Natural killer cell (primary cell): Measurements from ENCODE around the gene ZDHHC3. TPM values are rescaled to one million over a fixed set of nuclear protein-coding genes. Genes with fewer than 3 reads are reported as not detected.

Experiments
- ATAC-seq, 3 donors: fragments of 150-1000 bp in 2 of 3; fragments of 200-7000 bp in 1 of 3; cut with Tn5 transposase; 1 replicate in 1 of 3; 2 replicates in 2 of 3; pipeline ENCODE4 v1.10.0; 2021; ENCODE audit warnings: mild to moderate bottlenecking in 2 of 3, moderate library complexity in 2 of 3
- DNase-seq, 2 donors: peaks; one replicate each; pipeline versions ENCODE4 v3.0.0 to v3.0.0-alpha.2; 2013 to 2021; ENCODE audit warnings: mixed read lengths in 1 of 2
- H3K27ac ChIP-seq: one replicate; pipeline ENCODE4 v1.5.1; 2013; ENCODE audit warnings: mild to moderate bottlenecking, low read length
- H3K27me3 ChIP-seq: one replicate; pipeline ENCODE4 v1.6.1; 2013; ENCODE audit warnings: low read length; ENCODE audit not compliant: control insufficient read depth, insufficient read depth
- H3K36me3 ChIP-seq: one replicate; pipeline ENCODE4 v1.6.1; 2013; ENCODE audit warnings: low read length; ENCODE audit not compliant: control insufficient read depth, insufficient read depth
- H3K4me1 ChIP-seq: one replicate; pipeline ENCODE4 v1.6.1; 2013; ENCODE audit warnings: low read length; ENCODE audit not compliant: control insufficient read depth, insufficient read depth
- H3K4me3 ChIP-seq: one replicate; pipeline ENCODE4 v1.5.1; 2013; ENCODE audit warnings: low read length
- H3K9me3 ChIP-seq: one replicate; pipeline ENCODE4 v1.6.1; 2013; ENCODE audit warnings: low read length; ENCODE audit not compliant: control insufficient read depth, insufficient read depth
- H3K27ac Mint-ChIP-seq, 2 donors: one replicate each; pipeline ENCODE4 v1.8.0; 2022; ENCODE audit warnings: mild to moderate bottlenecking in 2 of 2, mixed read lengths in 2 of 2, moderate library complexity in 1 of 2
- H3K27me3 Mint-ChIP-seq, 2 donors: one replicate each; pipeline ENCODE4 v1.8.0; 2022; ENCODE audit warnings: low read depth in 2 of 2, mixed read lengths in 2 of 2
- H3K36me3 Mint-ChIP-seq: one replicate; pipeline ENCODE4 v1.8.0; 2022; ENCODE audit warnings: mixed read lengths
- H3K4me1 Mint-ChIP-seq, 2 donors: one replicate each; pipeline ENCODE4 v1.8.0; 2022; ENCODE audit warnings: mixed read lengths in 2 of 2
- H3K4me3 Mint-ChIP-seq: one replicate; pipeline ENCODE4 v1.8.0; 2022; ENCODE audit warnings: mild to moderate bottlenecking, moderate library complexity, mixed read lengths
- H3K9me3 Mint-ChIP-seq, 2 donors: one replicate each; pipeline ENCODE4 v1.8.0; 2022; ENCODE audit warnings: mixed read lengths in 2 of 2
- WGBS: methylation state at CpG from one replicate; pipeline ENCODE4 v1.1.7; 2013; ENCODE audit warnings: missing lambda C conversion rate; ENCODE audit not compliant: insufficient coverage; 5-methylcytosine and 5-hydroxymethylcytosine counted together
- intact Hi-C: fragments of 100-400 bp; cut with micrococcal nuclease; formaldehyde crosslinking; loops from one replicate; pipeline ENCODE4 v1.14.2; 2022
- total RNA-seq, 4 donors: library from RNA; stranded (reverse); fragments of 120-200 nt in 1 of 4; gene quantifications; one replicate each; pipeline versions ENCODE4 v1.2.3 to v1.2.4, GENCODE V29; 2013 to 2022
- TF ChIP-seq, protein P1 (sequence below): fragments of 200-600 bp; IDR thresholded peaks from one replicate; pipeline ENCODE4 v1.8.0; 2022; ENCODE audit warnings: antibody characterized with exemption

Gene ZDHHC3
- 10 to 100 TPM; 62.3 to 100.0 (median 78.6) TPM for total RNA-seq
- 52.1 TPM for total RNA-seq (2013)

- Mint-ChIP-seq H3K9me3 (no peaks in the 10 kb centered on the region), H3K27me3 (no peaks in the 10 kb centered on the region), H3K4me1 (peaks cover 61 to 68% of the 10 kb centered on the region in 2 donors), H3K4me3 (peak within 1 kb of the TSS; percentile 98), H3K36me3 (no peaks in the 10 kb centered on the region), H3K27ac (peak within 1 kb of the TSS; percentile 93 to 98)
- intact Hi-C loops: loop anchor here (2.0 kb wide), 1 partner anchor 215 kb away; the partner anchor contains the start of genes KIAA1143 and KIF15
- no peaks in the 10 kb centered on the region for H3K9me3 ChIP-seq
- no peaks in the 10 kb centered on the region for H3K36me3 ChIP-seq
- no peaks in the 10 kb centered on the region for H3K27me3 ChIP-seq
- under 1% methylated on average over 82 of the region's 82 CpGs for WGBS
- H3K4me3 ChIP-seq: peak within 1 kb of the TSS; percentile 97
- ATAC-seq (peak; percentile 94 to 95 (median 94)), DNase-seq (peak; percentile 80 to 96)
- peaks cover 26% of the 10 kb centered on the region for H3K4me1 ChIP-seq
- peak within 1 kb of the TSS; percentile 85 for H3K27ac ChIP-seq
- TF ChIP-seq, protein P1, sequence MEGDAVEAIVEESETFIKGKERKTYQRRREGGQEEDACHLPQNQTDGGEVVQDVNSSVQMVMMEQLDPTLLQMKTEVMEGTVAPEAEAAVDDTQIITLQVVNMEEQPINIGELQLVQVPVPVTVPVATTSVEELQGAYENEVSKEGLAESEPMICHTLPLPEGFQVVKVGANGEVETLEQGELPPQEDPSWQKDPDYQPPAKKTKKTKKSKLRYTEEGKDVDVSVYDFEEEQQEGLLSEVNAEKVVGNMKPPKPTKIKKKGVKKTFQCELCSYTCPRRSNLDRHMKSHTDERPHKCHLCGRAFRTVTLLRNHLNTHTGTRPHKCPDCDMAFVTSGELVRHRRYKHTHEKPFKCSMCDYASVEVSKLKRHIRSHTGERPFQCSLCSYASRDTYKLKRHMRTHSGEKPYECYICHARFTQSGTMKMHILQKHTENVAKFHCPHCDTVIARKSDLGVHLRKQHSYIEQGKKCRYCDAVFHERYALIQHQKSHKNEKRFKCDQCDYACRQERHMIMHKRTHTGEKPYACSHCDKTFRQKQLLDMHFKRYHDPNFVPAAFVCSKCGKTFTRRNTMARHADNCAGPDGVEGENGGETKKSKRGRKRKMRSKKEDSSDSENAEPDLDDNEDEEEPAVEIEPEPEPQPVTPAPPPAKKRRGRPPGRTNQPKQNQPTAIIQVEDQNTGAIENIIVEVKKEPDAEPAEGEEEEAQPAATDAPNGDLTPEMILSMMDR: no peak
These were observed at the start of gene ZDHHC3, which contains the start of gene EXOSC7 for GRCh38 chr3:44976002-44976815. Gene ZDHHC3 (minus strand): TSS chr3:44976174. CDS start chr3:44959436, 16,738 bp downstream. Gene EXOSC7 (plus strand): TSS chr3:44976244. CDS start chr3:44976278, 34 bp downstream.

DNA sequence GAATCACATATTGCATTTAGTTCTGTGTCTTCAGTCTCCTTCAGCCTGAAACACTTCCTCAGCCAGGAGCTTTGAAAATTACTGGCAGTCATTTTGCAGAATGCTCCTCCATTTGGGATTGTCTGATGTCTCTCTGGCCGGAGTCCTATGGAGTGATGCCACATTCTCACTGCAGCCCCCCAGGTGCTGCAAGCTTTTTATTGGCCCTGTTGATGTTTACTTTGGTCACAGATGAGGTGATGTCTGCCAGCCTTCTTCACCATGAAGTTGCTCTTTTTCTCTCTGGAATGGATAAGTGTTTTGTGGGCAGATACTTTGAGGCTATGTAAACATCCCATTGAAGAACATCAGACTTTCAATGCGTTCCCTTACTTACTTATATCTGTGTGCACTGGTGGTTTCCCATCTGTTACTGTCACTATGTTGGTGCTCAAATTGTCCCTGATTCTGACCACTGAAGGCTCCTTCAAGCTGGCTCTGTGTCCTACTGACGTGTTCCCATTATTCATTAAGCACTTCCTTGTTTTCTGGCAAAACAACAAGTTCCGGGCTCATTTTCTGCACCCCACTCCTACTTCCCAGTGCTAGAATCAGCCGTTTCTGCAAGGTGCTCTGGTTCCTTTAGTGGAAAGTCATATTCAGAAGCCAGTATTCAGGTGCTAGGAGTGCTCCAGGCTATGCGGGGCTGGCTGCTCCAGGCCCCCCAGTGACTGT is 48.7 kb upstream of the ZDHHC3 start:
- no peak overlapping the region for H3K27ac ChIP-seq
- TF ChIP-seq, protein P1: no peak
- no peak overlapping the region for H3K27ac Mint-ChIP-seq

GRCh38 chr3:45023675-45024074 is 47.7 kb upstream of the ZDHHC3 start:
- no peak overlapping the region for H3K4me3 Mint-ChIP-seq
- no peak overlapping the region for H3K27ac Mint-ChIP-seq
- peaks cover 6% of the 10 kb centered on the region for H3K4me1 ChIP-seq
- no peak for DNase-seq
- intact Hi-C loops: no loop called here
- H3K27ac ChIP-seq: no peak overlapping the region
- WGBS: 54% methylated on average over 2 of the region's 3 CpGs
- no peaks in the 10 kb centered on the region for H3K27me3 ChIP-seq
- peaks cover 11 to 33% of the 10 kb centered on the region in 2 donors for H3K4me1 Mint-ChIP-seq
- peaks cover 0 to 3% of the 10 kb centered on the region in 2 donors for H3K27me3 Mint-ChIP-seq
- no peaks in the 10 kb centered on the region for H3K36me3 Mint-ChIP-seq
- no peaks in the 10 kb centered on the region for H3K36me3 ChIP-seq
- no peaks in the 10 kb centered on the region for H3K9me3 Mint-ChIP-seq
- no peak overlapping the region for H3K4me3 ChIP-seq
- TF ChIP-seq, protein P1: no peak
- no peaks in the 10 kb centered on the region for H3K9me3 ChIP-seq
- no peak for ATAC-seq

More for the DNA sequence above, 48.7 kb upstream of the ZDHHC3 start:
- Mint-ChIP-seq H3K9me3 (no peaks in the 10 kb centered on the region), H3K27me3 (peaks cover 0 to 7% of the 10 kb centered on the region in 2 donors), H3K4me1 (peaks cover 11 to 33% of the 10 kb centered on the region in 2 donors), H3K36me3 (no peaks in the 10 kb centered on the region), H3K4me3 (no peak overlapping the region)
- Histone ChIP-seq H3K27me3 (no peaks in the 10 kb centered on the region), H3K4me3 (no peak overlapping the region), H3K36me3 (no peaks in the 10 kb centered on the region), H3K4me1 (peaks cover 6% of the 10 kb centered on the region), H3K9me3 (no peaks in the 10 kb centered on the region)
- DNase-seq (no peak), ATAC-seq (no peak)
- intact Hi-C loops: no loop called here
- 72% methylated on average over 6 of the region's 6 CpGs for WGBS
